ENCODE results near the gene INTS14.

- TF ChIP-seq POLR2A (IDR thresholded peaks at IDR 0.05), result no peak
- TF ChIP-seq CTCF (IDR thresholded peaks at IDR 0.05), result no peak
Measured at GRCh38 chr15:65655457-65655856, 44.5 kb upstream of the INTS14 start.
